Measurements from ENCODE around the gene CCT5.

DNA sequence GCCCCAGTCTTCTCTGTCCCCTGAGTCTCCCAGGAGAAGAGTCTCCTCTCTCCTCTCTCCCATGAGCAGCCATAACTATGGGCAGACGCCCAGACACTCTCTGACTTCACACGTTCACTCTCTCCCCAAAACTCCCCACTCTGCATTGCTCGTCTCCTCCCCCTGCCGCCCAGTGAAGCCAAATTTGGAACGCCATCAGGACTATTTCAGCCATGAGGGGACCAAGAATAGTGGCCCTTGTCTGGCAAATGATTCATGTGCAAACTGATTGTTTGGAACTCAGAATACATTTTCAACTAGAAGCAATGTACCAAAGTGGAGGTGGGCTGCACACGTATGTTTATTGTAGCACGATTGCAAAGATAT, 36.8 kb downstream of the CCT5 start:
- no peak for TF ChIP-seq POLR2A (IDR thresholded peaks at IDR 0.05)
- TF ChIP-seq, protein P1, sequence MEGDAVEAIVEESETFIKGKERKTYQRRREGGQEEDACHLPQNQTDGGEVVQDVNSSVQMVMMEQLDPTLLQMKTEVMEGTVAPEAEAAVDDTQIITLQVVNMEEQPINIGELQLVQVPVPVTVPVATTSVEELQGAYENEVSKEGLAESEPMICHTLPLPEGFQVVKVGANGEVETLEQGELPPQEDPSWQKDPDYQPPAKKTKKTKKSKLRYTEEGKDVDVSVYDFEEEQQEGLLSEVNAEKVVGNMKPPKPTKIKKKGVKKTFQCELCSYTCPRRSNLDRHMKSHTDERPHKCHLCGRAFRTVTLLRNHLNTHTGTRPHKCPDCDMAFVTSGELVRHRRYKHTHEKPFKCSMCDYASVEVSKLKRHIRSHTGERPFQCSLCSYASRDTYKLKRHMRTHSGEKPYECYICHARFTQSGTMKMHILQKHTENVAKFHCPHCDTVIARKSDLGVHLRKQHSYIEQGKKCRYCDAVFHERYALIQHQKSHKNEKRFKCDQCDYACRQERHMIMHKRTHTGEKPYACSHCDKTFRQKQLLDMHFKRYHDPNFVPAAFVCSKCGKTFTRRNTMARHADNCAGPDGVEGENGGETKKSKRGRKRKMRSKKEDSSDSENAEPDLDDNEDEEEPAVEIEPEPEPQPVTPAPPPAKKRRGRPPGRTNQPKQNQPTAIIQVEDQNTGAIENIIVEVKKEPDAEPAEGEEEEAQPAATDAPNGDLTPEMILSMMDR (IDR thresholded peaks at IDR 0.05 in 8 of 11, conservative IDR thresholded peaks at IDR 0.05 in 3 of 11): no peak
